H1 (cell line): ENCODE results near the gene TBC1D10A. TPM values are rescaled to one million over a fixed set of nuclear protein-coding genes. Genes with fewer than 3 reads are reported as not detected.

Source experiments
- CTCF ChIA-PET: fragments of 300-600 bp; sonication (Branson Sonifier 250); formaldehyde crosslinking; loops from one replicate; lab custom pipeline; 2021; ENCODE audit not compliant: partially characterized antibody; lab: Charles Lee
- POLR2A ChIA-PET: fragments of 300-600 bp; sonication (Branson Sonifier 250); formaldehyde crosslinking; loops from one replicate; lab custom pipeline; 2021; ENCODE audit warnings: inconsistent platforms; ENCODE audit not compliant: partially characterized antibody; lab: Charles Lee
- DNase-seq, 2 experiments: peaks; one replicate each; pipeline versions ENCODE4 v3.0.0 to v3.0.0-alpha.2; 2010 to 2022; ENCODE audit warnings: low spot score in 2 of 2, low read depth in 1 of 2, mixed read lengths in 1 of 2
- FAIRE-seq: peaks from 2 replicates; lab custom pipeline; 2011; peaks lifted over from hg19 to GRCh38; lab: Jason Lieb, UNC
- H2AFZ ChIP-seq: 2 replicates; pipeline ENCODE4 v1.8.1; 2012; ENCODE audit warnings: low read length, inconsistent platforms
- H2AK5ac ChIP-seq: 2 replicates; pipeline ENCODE4 v1.6.1; 2013; ENCODE audit warnings: low read depth, low read length
- H2BK120ac ChIP-seq: replicated peaks from 2 replicates; pipeline ENCODE3; 2013; ENCODE audit warnings: low read depth, low read length, inconsistent platforms
- H2BK12ac ChIP-seq: 2 replicates; pipeline ENCODE4 v1.6.1; 2013; ENCODE audit warnings: low read depth, low read length
- H2BK15ac ChIP-seq: 2 replicates; pipeline ENCODE4 v1.6.1; 2013; ENCODE audit warnings: low read length
- H2BK20ac ChIP-seq: 2 replicates; pipeline ENCODE4 v1.6.1; 2013; ENCODE audit warnings: low read length
- H2BK5ac ChIP-seq: 2 replicates; pipeline ENCODE4 v1.6.1; 2013; ENCODE audit warnings: low read depth, low read length
- H3K14ac ChIP-seq: 2 replicates; pipeline ENCODE4 v1.6.1; 2013; ENCODE audit warnings: inconsistent platforms; ENCODE audit not compliant: insufficient read length
- H3K18ac ChIP-seq: 2 replicates; pipeline ENCODE4 v1.6.1; 2013; ENCODE audit warnings: low read length; ENCODE audit errors: extremely low read depth
- H3K23ac ChIP-seq: 2 replicates; pipeline ENCODE4 v1.6.1; 2013; ENCODE audit warnings: inconsistent platforms; ENCODE audit not compliant: insufficient read length
- H3K23me2 ChIP-seq: 2 replicates; pipeline ENCODE4 v1.6.1; 2013; ENCODE audit warnings: low read depth, low read length
- H3K27ac ChIP-seq: 2 replicates; pipeline ENCODE4 v1.6.1; 2011; ENCODE audit warnings: low read depth, low read length, inconsistent platforms
- H3K27me3 ChIP-seq, 4 experiments: replicated peaks in 1 of 4; 1 replicate in 1 of 4; 2 replicates in 3 of 4; pipeline versions ENCODE4 v1.6.1 to v1.8.1; 2011 to 2013; ENCODE audit warnings: low read length in 3 of 4, mild to moderate bottlenecking in 3 of 4, inconsistent platforms in 2 of 4, mixed read lengths in 2 of 4, moderate library complexity in 1 of 4; ENCODE audit not compliant: control insufficient read depth in 3 of 4, insufficient read depth in 3 of 4; ENCODE audit errors: extremely low read depth in 1 of 4
- H3K36me3 ChIP-seq, 4 experiments: 2 replicates each; pipeline versions ENCODE4 v1.6.1 to v1.8.1; 2011 to 2013; ENCODE audit warnings: mild to moderate bottlenecking in 4 of 4, low read length in 3 of 4, moderate library complexity in 2 of 4, control low read depth in 1 of 4, inconsistent platforms in 1 of 4; ENCODE audit not compliant: insufficient read depth in 4 of 4, control insufficient read depth in 2 of 4
- H3K4ac ChIP-seq: replicated peaks from 2 replicates; pipeline ENCODE3; 2013; ENCODE audit warnings: low read length, low read depth, mixed read lengths, inconsistent platforms; ENCODE audit not compliant: insufficient read length
- H3K4me1 ChIP-seq, 4 experiments: replicated peaks in 1 of 4; 1 replicate in 1 of 4; 2 replicates in 3 of 4; pipeline versions ENCODE4 v1.6.1 to v1.8.1; 2011 to 2013; ENCODE audit warnings: low read length in 3 of 4, inconsistent platforms in 2 of 4, mixed read lengths in 1 of 4; ENCODE audit not compliant: insufficient read depth in 4 of 4, control insufficient read depth in 3 of 4
- H3K4me2 ChIP-seq, 2 experiments: 2 replicates each; pipeline versions ENCODE4 v1.6.1 to v1.8.1; 2011 to 2013; ENCODE audit warnings: low read depth in 2 of 2, low read length in 2 of 2, control low read depth in 1 of 2, inconsistent platforms in 1 of 2, mild to moderate bottlenecking in 1 of 2; ENCODE audit not compliant: insufficient read depth in 1 of 2
- H3K4me3 ChIP-seq, 4 experiments: fragments of 200-600, 300-600 bp in 1 of 4; sonication (generic), shearing (Covaris generic), sonication (Bioruptor Twin) in 1 of 4; 2 replicates each; pipeline versions ENCODE4 v1.5.1 to v1.8.1; 2011 to 2016; ENCODE audit warnings: low read length in 4 of 4, low read depth in 3 of 4, control low read depth in 2 of 4, inconsistent platforms in 2 of 4, mild to moderate bottlenecking in 2 of 4, mixed read lengths in 1 of 4, moderate library complexity in 1 of 4; ENCODE audit not compliant: insufficient read depth in 2 of 4; ENCODE audit errors: extremely low read depth in 1 of 4
- H3K56ac ChIP-seq: replicated peaks from 2 replicates; pipeline ENCODE3; 2013; ENCODE audit warnings: low read depth, mild to moderate bottlenecking, mixed read lengths, low read length, inconsistent platforms; ENCODE audit not compliant: insufficient read length
- H3K79me1 ChIP-seq: 2 replicates; pipeline ENCODE4 v1.6.1; 2013; ENCODE audit warnings: low read depth, low read length, control low read depth
- H3K79me2 ChIP-seq, 2 experiments: 2 replicates each; pipeline versions ENCODE4 v1.6.1 to v1.8.1; 2012 to 2013; ENCODE audit warnings: low read length in 2 of 2, mild to moderate bottlenecking in 2 of 2, inconsistent platforms in 1 of 2; ENCODE audit not compliant: insufficient read depth in 2 of 2, control insufficient read depth in 1 of 2
- H3K9ac ChIP-seq, 4 experiments: replicated peaks in 1 of 4; 1 replicate in 1 of 4; 2 replicates in 3 of 4; pipeline versions ENCODE4 v1.6.1 to v1.8.1; 2011 to 2013; ENCODE audit warnings: low read depth in 3 of 4, low read length in 3 of 4, control low read depth in 2 of 4, mild to moderate bottlenecking in 2 of 4, moderate library complexity in 2 of 4, inconsistent platforms in 1 of 4; ENCODE audit errors: extremely low read depth in 1 of 4
- H3K9me3 ChIP-seq, 2 experiments: 2 replicates each; pipeline versions ENCODE4 v1.6.1 to v1.8.1; 2012 to 2013; ENCODE audit warnings: mild to moderate bottlenecking in 2 of 2, moderate library complexity in 2 of 2, control low read depth in 1 of 2, inconsistent platforms in 1 of 2, low read depth in 1 of 2, low read length in 1 of 2, mixed read lengths in 1 of 2; ENCODE audit not compliant: insufficient read depth in 2 of 2
- H4K20me1 ChIP-seq, 2 experiments: replicated peaks in 1 of 2; 2 replicates each; pipeline versions ENCODE3 to v1.8.1; 2011 to 2013; ENCODE audit warnings: inconsistent platforms in 2 of 2, low read length in 2 of 2, mild to moderate bottlenecking in 1 of 2; ENCODE audit not compliant: insufficient read depth in 2 of 2, control insufficient read depth in 1 of 2
- H4K5ac ChIP-seq: 2 replicates; pipeline ENCODE4 v1.6.1; 2013; ENCODE audit warnings: low read length, low read depth, mixed read lengths, inconsistent platforms; ENCODE audit not compliant: insufficient read length
- H4K8ac ChIP-seq: 2 replicates; pipeline ENCODE4 v1.8.0; 2013; ENCODE audit warnings: mild to moderate bottlenecking, moderate library complexity, low read length, inconsistent platforms; ENCODE audit not compliant: insufficient read depth; ENCODE audit errors: extremely low read depth
- H4K91ac ChIP-seq: replicated peaks from 2 replicates; pipeline ENCODE3; 2013; ENCODE audit warnings: low read length, mixed read lengths, inconsistent platforms; ENCODE audit not compliant: insufficient read length
- ASH2L ChIP-seq: fragments of 200-600, 300-600 bp; sonication (generic); IDR thresholded peaks from one replicate; pipeline ENCODE4 v1.7.1; 2017; ENCODE audit warnings: low read length
- BRCA1 ChIP-seq: IDR thresholded peaks from 2 replicates; pipeline ENCODE4 v1.6.1; 2012; ENCODE audit warnings: low read depth, low read length, improper control_type of control experiment
- GABPA ChIP-seq: IDR thresholded peaks from 2 replicates; pipeline ENCODE4 v1.6.1; 2011; ENCODE audit warnings: mild to moderate bottlenecking, low read length, moderate library complexity, borderline replicate concordance; ENCODE audit not compliant: insufficient read depth
- KDM5A ChIP-seq: fragments of 200-600 bp; IDR thresholded peaks from 2 replicates; pipeline ENCODE4 v1.7.1; 2012; ENCODE audit warnings: mild to moderate bottlenecking, low read length, inconsistent platforms, mixed read lengths
- MAFK ChIP-seq: IDR thresholded peaks from 2 replicates; pipeline ENCODE4 v1.6.1; 2012; ENCODE audit warnings: low read depth, mild to moderate bottlenecking, improper control_type of control experiment, low read length
- RFX5 ChIP-seq: IDR thresholded peaks from 2 replicates; pipeline ENCODE4 v1.6.1; 2011; ENCODE audit warnings: low read depth, low read length, improper control_type of control experiment, borderline replicate concordance
- SP2 ChIP-seq: IDR thresholded peaks from 2 replicates; pipeline ENCODE4 v1.6.1; 2012; ENCODE audit warnings: mild to moderate bottlenecking, low read length, inconsistent platforms
- WGBS, 2 experiments: shearing (Covaris generic) in 1 of 2; methylation state at CpG; one replicate each; pipeline versions ENCODE4 v1.1.6 to v1.1.7; 2013 to 2015; ENCODE audit warnings: low lambda C conversion rate in 2 of 2, mixed read lengths in 2 of 2, inconsistent platforms in 1 of 2, low coverage in 1 of 2, missing lambda C conversion rate in 1 of 2; ENCODE audit not compliant: insufficient replicate concordance in 2 of 2, insufficient coverage in 1 of 2, insufficient read length in 1 of 2; ENCODE audit errors: extremely low coverage in 1 of 2, missing lambda C conversion rate in 1 of 2; 5-methylcytosine and 5-hydroxymethylcytosine counted together
- polyA plus RNA-seq, 7 experiments: library from polyadenylated mRNA; depleted of rRNA in 3 of 7; stranded (reverse) in 5 of 7; unstranded in 2 of 7; fragments of >200 nt in 5 of 7; fragments of 200-250 nt in 2 of 7; gene quantifications; 1 replicate in 5 of 7; 2 replicates in 1 of 7; 4 replicates in 1 of 7; pipeline versions ENCODE4 v1.2.1 to v1.2.3, GENCODE V29; 2011 to 2013; ENCODE audit warnings: missing spikeins in 2 of 7, mixed read lengths in 2 of 7
- total RNA-seq: library from RNA; stranded (reverse); fragmentation: NEBNext Ultra II Directional; extraction: Animal tissue kit (Norgen Biotek cat#: 25700); gene quantifications from 2 replicates; pipeline ENCODE4 v1.2.1, GENCODE V29; 2021
- TF ChIP-seq, protein P1 (sequence below): IDR thresholded peaks from 2 replicates; pipeline ENCODE4 v1.6.1; 2012; ENCODE audit warnings: inconsistent platforms
- TF ChIP-seq, protein P2 (sequence below): IDR thresholded peaks from 2 replicates; pipeline ENCODE4 v1.6.1; 2012; ENCODE audit warnings: low read length, inconsistent platforms
- TF ChIP-seq, protein P3 (sequence below): IDR thresholded peaks from 2 replicates; pipeline ENCODE4 v1.6.1; 2011; ENCODE audit warnings: low read length, improper control_type of control experiment

Gene TBC1D10A
- total and polyA plus RNA-seq, 2 of the 8 experiments (the other 6 are each of a cell fraction or from before 2014, with no cell fraction given) = 5.4 to 7.0 TPM

DNA sequence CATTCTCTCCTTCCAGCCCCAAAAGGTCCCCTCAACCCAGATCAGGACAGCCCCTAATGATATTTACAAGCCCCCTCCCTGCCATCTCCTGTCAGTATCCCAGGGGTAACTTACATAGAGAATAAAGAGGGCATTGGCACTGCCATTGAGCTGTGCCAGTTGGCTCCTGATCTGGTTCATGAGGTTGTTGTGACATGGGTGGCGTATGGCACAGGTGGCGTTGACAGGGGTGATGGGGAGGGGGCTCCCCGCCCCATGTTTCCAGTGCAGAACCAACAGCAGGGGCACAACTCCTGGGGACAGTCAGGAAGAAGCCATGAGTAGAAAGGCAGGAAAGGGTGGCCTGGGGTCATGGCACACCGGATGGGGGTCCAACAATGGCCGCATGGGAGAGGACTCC is 82.1 kb downstream of the TBC1D10A start:
- H4K5ac ChIP-seq = no peak overlapping the region
- peaks cover 4% of the 10 kb centered on the region for H3K79me1 ChIP-seq
- no peaks in the 10 kb centered on the region for H3K79me2 ChIP-seq
- H4K91ac ChIP-seq = peak overlapping the region; percentile 53
- peaks cover 0 to 20% (median 11%) of the 10 kb centered on the region in 4 experiments; a peak in 6 of 7 replicates for H3K4me1 ChIP-seq
- ChIA-PET CTCF (interaction anchor here (1.5 to 3.1 kb wide), 2 partner anchors 11 to 125 kb away, joined by 3 to 10 read pairs; no protein-coding TSS in a partner anchor), POLR2A (interaction anchor here (1.6 kb wide), 1 partner anchor 11 kb away, joined by 5 read pairs; no protein-coding TSS in a partner anchor)
- H2BK5ac ChIP-seq = peak overlapping the region; percentile 36; the same call in 1 of the 2 replicates
- H3K4me2 ChIP-seq = peak overlapping the region; percentile 27 to 94; a peak in 2 of 4 replicates
- H3K56ac ChIP-seq = no peak overlapping the region
- no peak for DNase-seq
- H3K36me3 ChIP-seq = 0 out of 8 replicates have a peak, but pooled peaks cover 0 to 5% (median 0%) of the 10 kb centered on the region in 4 experiments
- H3K27me3 ChIP-seq = no peaks in the 10 kb centered on the region; a peak in 2 of 7 replicates
- no peak overlapping the region for H3K4me3 ChIP-seq
- no peak overlapping the region for H3K27ac ChIP-seq
- no peak overlapping the region for H3K9ac ChIP-seq
- H3K9me3 ChIP-seq = no peaks in the 10 kb centered on the region
- peaks cover 12% of the 10 kb centered on the region; the same call in 1 of the 2 replicates for H3K23me2 ChIP-seq
- H3K18ac ChIP-seq = 0 out of 2 replicates have a peak overlapping the region, but pooled peaks have one; percentile 79
- H2BK20ac ChIP-seq = 0 out of 2 replicates have a peak overlapping the region, but pooled peaks have one; percentile 40
- H2AFZ ChIP-seq = no peak overlapping the region
- peak overlapping the region; percentile 68; the same call in 1 of the 2 replicates for H2BK12ac ChIP-seq
- H3K14ac ChIP-seq = no peak overlapping the region
- no peak overlapping the region for H3K23ac ChIP-seq
- no peak overlapping the region for H4K8ac ChIP-seq
- H3K4ac ChIP-seq = peak overlapping the region; percentile 61
- peak overlapping the region; percentile 98 for H2AK5ac ChIP-seq
- H2BK120ac ChIP-seq = no peak overlapping the region
- no peak for FAIRE-seq
- 93% methylated on average over 5 of the region's 5 CpGs; no CpG with 5 or more reads in 1 of the 2 experiments for WGBS, 2 experiments
- H2BK15ac ChIP-seq = no peak overlapping the region
- H4K20me1 ChIP-seq = no peaks in the 10 kb centered on the region
- TF ChIP-seq RFX5 (no peak), BRCA1 (no peak), ASH2L (no peak), SP2 (no peak), GABPA (no peak), MAFK (no peak), KDM5A (no peak)
- TF ChIP-seq, protein P1, sequence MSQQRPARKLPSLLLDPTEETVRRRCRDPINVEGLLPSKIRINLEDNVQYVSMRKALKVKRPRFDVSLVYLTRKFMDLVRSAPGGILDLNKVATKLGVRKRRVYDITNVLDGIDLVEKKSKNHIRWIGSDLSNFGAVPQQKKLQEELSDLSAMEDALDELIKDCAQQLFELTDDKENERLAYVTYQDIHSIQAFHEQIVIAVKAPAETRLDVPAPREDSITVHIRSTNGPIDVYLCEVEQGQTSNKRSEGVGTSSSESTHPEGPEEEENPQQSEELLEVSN = no peak
- TF ChIP-seq, protein P2, sequence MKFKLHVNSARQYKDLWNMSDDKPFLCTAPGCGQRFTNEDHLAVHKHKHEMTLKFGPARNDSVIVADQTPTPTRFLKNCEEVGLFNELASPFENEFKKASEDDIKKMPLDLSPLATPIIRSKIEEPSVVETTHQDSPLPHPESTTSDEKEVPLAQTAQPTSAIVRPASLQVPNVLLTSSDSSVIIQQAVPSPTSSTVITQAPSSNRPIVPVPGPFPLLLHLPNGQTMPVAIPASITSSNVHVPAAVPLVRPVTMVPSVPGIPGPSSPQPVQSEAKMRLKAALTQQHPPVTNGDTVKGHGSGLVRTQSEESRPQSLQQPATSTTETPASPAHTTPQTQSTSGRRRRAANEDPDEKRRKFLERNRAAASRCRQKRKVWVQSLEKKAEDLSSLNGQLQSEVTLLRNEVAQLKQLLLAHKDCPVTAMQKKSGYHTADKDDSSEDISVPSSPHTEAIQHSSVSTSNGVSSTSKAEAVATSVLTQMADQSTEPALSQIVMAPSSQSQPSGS = no peak
- TF ChIP-seq, protein P3, sequence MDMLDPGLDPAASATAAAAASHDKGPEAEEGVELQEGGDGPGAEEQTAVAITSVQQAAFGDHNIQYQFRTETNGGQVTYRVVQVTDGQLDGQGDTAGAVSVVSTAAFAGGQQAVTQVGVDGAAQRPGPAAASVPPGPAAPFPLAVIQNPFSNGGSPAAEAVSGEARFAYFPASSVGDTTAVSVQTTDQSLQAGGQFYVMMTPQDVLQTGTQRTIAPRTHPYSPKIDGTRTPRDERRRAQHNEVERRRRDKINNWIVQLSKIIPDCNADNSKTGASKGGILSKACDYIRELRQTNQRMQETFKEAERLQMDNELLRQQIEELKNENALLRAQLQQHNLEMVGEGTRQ = no peak
